Adrenal gland (tissue), 5 donors: ENCODE measurements around the gene FOXO1.

Experiments
- CTCF ChIP-seq, 6 experiments: fragments of 450-650 bp in 4 of 6; fragments of 200-600 bp in 2 of 6; sonication (generic) in 1 of 6; IDR thresholded peaks; 1 replicate in 5 of 6; 2 replicates in 1 of 6; pipeline versions ENCODE4 v1.5.1 to v1.8.0; 2016 to 2021; ENCODE audit warnings: antibody characterized with exemption in 6 of 6, mild to moderate bottlenecking in 2 of 6, moderate library complexity in 1 of 6
- POLR2A ChIP-seq, 2 donors: fragments of 450-650 bp; IDR thresholded peaks; one replicate each; pipeline ENCODE4 v1.6.1; 2017; ENCODE audit warnings: antibody characterized with exemption in 2 of 2, mild to moderate bottlenecking in 2 of 2, moderate library complexity in 1 of 2
- donor health status: DM: no; HTN: no; CAD: no.

GRCh38 chr13:40651866-40652587 is 14.4 kb downstream of the FOXO1 start:
- TF ChIP-seq CTCF (IDR thresholded peaks at IDR 0.05) (no peak), POLR2A (IDR thresholded peaks at IDR 0.05) (no peak)
